ENCODE measurements around the gene ITPR2. TPM values are rescaled to one million over a fixed set of nuclear protein-coding genes. Genes with fewer than 3 reads are reported as not detected.
"Not testable (repeated sequence)": the region's sequence is repeated elsewhere in the genome, so short reads cannot be mapped to it uniquely, and the experiment has no call there.

ITPR2 gene
- total and polyA plus RNA-seq, 2 of the 8 experiments (the other 6 are each of a cell fraction or from before 2014, with no cell fraction given): 4.1 to 48.3 TPM

DNA sequence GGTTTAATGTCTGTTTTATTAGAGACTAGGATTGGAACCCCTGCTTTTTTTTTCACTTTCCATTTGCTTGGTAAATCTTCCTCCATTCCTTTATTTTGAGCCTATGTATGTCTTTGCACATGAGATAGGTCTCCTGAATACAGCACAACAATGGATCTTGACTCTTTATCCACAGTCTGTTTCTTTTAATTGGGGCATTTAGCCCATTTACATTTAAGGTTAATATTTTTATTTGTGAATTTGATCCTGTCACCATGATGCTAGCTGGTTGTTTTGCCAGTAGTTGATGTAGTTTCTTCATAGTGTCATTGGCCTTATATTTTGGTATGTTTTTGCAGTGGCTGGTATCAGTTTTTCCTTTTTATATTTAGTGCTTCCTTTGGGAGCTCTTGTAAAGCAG lies 518.9 kb downstream of the ITPR2 start:
- H2BK20ac ChIP-seq (ENCODE audit: low read length); H3K14ac ChIP-seq (ENCODE audit: insufficient read length); H3K79me2 ChIP-seq (ENCODE audit: control insufficient read depth in 1 of 2, insufficient read depth in 2 of 2, low read length in 2 of 2); H3K27me3 ChIP-seq (replicated peaks in 1 of 4; ENCODE audit: control insufficient read depth in 3 of 4, extremely low read depth in 1 of 4, insufficient read depth in 3 of 4, low read length in 3 of 4); H3K56ac ChIP-seq (replicated peaks; ENCODE audit: insufficient read length, low read depth, low read length); H4K5ac ChIP-seq (ENCODE audit: insufficient read length, low read depth, low read length); H3K4me1 ChIP-seq (replicated peaks in 1 of 4; ENCODE audit: control insufficient read depth in 3 of 4, insufficient read depth in 4 of 4, low read length in 3 of 4); H3K23ac ChIP-seq (ENCODE audit: insufficient read length); H3K18ac ChIP-seq (ENCODE audit: extremely low read depth, low read length); H3K36me3 ChIP-seq (ENCODE audit: control insufficient read depth in 2 of 4, insufficient read depth in 4 of 4, low read length in 3 of 4); H3K23me2 ChIP-seq (ENCODE audit: low read depth, low read length); DNase-seq (ENCODE audit: low read depth in 1 of 2, low spot score in 2 of 2); CTCF ChIA-PET (ENCODE audit: partially characterized antibody); FAIRE-seq; H2BK5ac ChIP-seq (ENCODE audit: low read depth, low read length); H2BK12ac ChIP-seq (ENCODE audit: low read depth, low read length); H4K8ac ChIP-seq (ENCODE audit: extremely low read depth, insufficient read depth, low read length); H4K91ac ChIP-seq (replicated peaks; ENCODE audit: insufficient read length, low read length); H3K4me2 ChIP-seq (ENCODE audit: insufficient read depth in 1 of 2, low read depth in 2 of 2, low read length in 2 of 2); H3K27ac ChIP-seq (ENCODE audit: low read depth, low read length); H2BK120ac ChIP-seq (replicated peaks; ENCODE audit: low read depth, low read length); H2AK5ac ChIP-seq (ENCODE audit: low read depth, low read length); H3K79me1 ChIP-seq (ENCODE audit: low read depth, low read length); H2BK15ac ChIP-seq (ENCODE audit: low read length); POLR2A ChIA-PET (ENCODE audit: partially characterized antibody); H3K4me3 ChIP-seq (ENCODE audit: extremely low read depth in 1 of 4, insufficient read depth in 2 of 4, low read depth in 3 of 4, low read length in 4 of 4); H3K4ac ChIP-seq (replicated peaks; ENCODE audit: insufficient read length, low read depth, low read length); H4K20me1 ChIP-seq (replicated peaks in 1 of 2; ENCODE audit: control insufficient read depth in 1 of 2, insufficient read depth in 2 of 2, low read length in 2 of 2); H2AFZ ChIP-seq (ENCODE audit: low read length); H3K9me3 ChIP-seq (ENCODE audit: insufficient read depth in 2 of 2, low read depth in 1 of 2, low read length in 1 of 2); H3K9ac ChIP-seq (replicated peaks in 1 of 4; ENCODE audit: extremely low read depth in 1 of 4, low read depth in 3 of 4, low read length in 3 of 4): not testable (repeated sequence)

DNA sequence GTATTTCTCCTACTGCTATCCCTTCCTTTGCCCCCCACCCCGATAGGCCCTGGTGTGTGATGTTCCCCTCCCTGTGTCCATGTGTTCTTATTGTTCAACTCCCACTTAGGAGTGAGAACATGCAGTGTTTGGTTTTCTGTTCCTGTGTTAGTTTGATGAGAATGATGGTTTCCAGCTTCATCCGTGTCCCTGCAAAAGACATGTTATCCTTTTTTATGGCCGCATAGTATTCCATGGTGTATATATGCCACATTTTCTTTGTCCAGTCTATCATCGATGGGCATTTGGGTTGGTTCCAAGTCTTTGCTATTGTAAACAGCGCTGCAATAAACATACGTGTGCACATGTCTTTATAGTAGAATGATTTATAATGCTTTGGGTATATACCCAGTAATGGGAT lies 522.5 kb downstream of the ITPR2 start:
- FAIRE-seq; H4K5ac ChIP-seq (ENCODE audit: insufficient read length, low read depth, low read length); H2AFZ ChIP-seq (ENCODE audit: low read length); H3K27ac ChIP-seq (ENCODE audit: low read depth, low read length); H2BK120ac ChIP-seq (replicated peaks; ENCODE audit: low read depth, low read length); H3K36me3 ChIP-seq (ENCODE audit: control insufficient read depth in 2 of 4, insufficient read depth in 4 of 4, low read length in 3 of 4); H3K14ac ChIP-seq (ENCODE audit: insufficient read length); H2AK5ac ChIP-seq (ENCODE audit: low read depth, low read length); H3K4me2 ChIP-seq (ENCODE audit: insufficient read depth in 1 of 2, low read depth in 2 of 2, low read length in 2 of 2); H3K4me1 ChIP-seq (replicated peaks in 1 of 4; ENCODE audit: control insufficient read depth in 3 of 4, insufficient read depth in 4 of 4, low read length in 3 of 4); H3K9ac ChIP-seq (replicated peaks in 1 of 4; ENCODE audit: extremely low read depth in 1 of 4, low read depth in 3 of 4, low read length in 3 of 4); H3K79me1 ChIP-seq (ENCODE audit: low read depth, low read length); H2BK12ac ChIP-seq (ENCODE audit: low read depth, low read length); H3K56ac ChIP-seq (replicated peaks; ENCODE audit: insufficient read length, low read depth, low read length); H3K23ac ChIP-seq (ENCODE audit: insufficient read length); H4K20me1 ChIP-seq (replicated peaks in 1 of 2; ENCODE audit: control insufficient read depth in 1 of 2, insufficient read depth in 2 of 2, low read length in 2 of 2); H3K9me3 ChIP-seq (ENCODE audit: insufficient read depth in 2 of 2, low read depth in 1 of 2, low read length in 1 of 2); H3K23me2 ChIP-seq (ENCODE audit: low read depth, low read length); H2BK20ac ChIP-seq (ENCODE audit: low read length); H3K79me2 ChIP-seq (ENCODE audit: control insufficient read depth in 1 of 2, insufficient read depth in 2 of 2, low read length in 2 of 2); DNase-seq (ENCODE audit: low read depth in 1 of 2, low spot score in 2 of 2); H3K27me3 ChIP-seq (replicated peaks in 1 of 4; ENCODE audit: control insufficient read depth in 3 of 4, extremely low read depth in 1 of 4, insufficient read depth in 3 of 4, low read length in 3 of 4); H3K4me3 ChIP-seq (ENCODE audit: extremely low read depth in 1 of 4, insufficient read depth in 2 of 4, low read depth in 3 of 4, low read length in 4 of 4); H2BK15ac ChIP-seq (ENCODE audit: low read length); H3K18ac ChIP-seq (ENCODE audit: extremely low read depth, low read length); H4K8ac ChIP-seq (ENCODE audit: extremely low read depth, insufficient read depth, low read length); H2BK5ac ChIP-seq (ENCODE audit: low read depth, low read length); POLR2A ChIA-PET (ENCODE audit: partially characterized antibody); H3K4ac ChIP-seq (replicated peaks; ENCODE audit: insufficient read length, low read depth, low read length); H4K91ac ChIP-seq (replicated peaks; ENCODE audit: insufficient read length, low read length): not testable (repeated sequence)
- CTCF ChIA-PET (ENCODE audit: partially characterized antibody): interaction anchor here (1.0 kb wide), 1 partner anchor 189 kb away, joined by 3 read pairs; no protein-coding TSS in a partner anchor
- 92% methylated on average over 6 of the region's 6 CpGs; no CpG with 5 or more reads in 1 of the 2 experiments for WGBS, 2 experiments (ENCODE audit: extremely low coverage in 1 of 2, insufficient coverage in 1 of 2, insufficient read length in 1 of 2, insufficient replicate concordance in 2 of 2, low coverage in 1 of 2, low lambda C conversion rate in 2 of 2, missing lambda C conversion rate in 1 of 2)
